GM12878 (cell line): ENCODE measurements around the gene DGKQ.

Source experiments
- EED ChIP-seq: sonication (generic); IDR thresholded peaks from 2 replicates; pipeline ENCODE4 v1.6.1; 2016; ENCODE audit warnings: antibody characterized with exemption, low read depth
- HCFC1 ChIP-seq: fragments of 150-350 bp; IDR thresholded peaks from 2 replicates; pipeline ENCODE4 v1.6.1; 2014; ENCODE audit warnings: low read length
- KDM1A ChIP-seq: fragments of 200-600 bp; sonication (generic); IDR thresholded peaks from 2 replicates; pipeline ENCODE4 v1.6.1; 2016; ENCODE audit warnings: borderline replicate concordance
- PML ChIP-seq: IDR thresholded peaks from 2 replicates; pipeline ENCODE4 v1.6.1; 2012; ENCODE audit warnings: low read length, inconsistent platforms
- RAD51 ChIP-seq: fragments of 450-650 bp; IDR thresholded peaks from 2 replicates; pipeline ENCODE4 v1.6.1; 2016; ENCODE audit warnings: moderate library complexity, mild to moderate bottlenecking, inconsistent platforms
- RCOR1 ChIP-seq: conservative IDR thresholded peaks from 2 replicates; pipeline ENCODE4 v1.6.1; 2012; ENCODE audit warnings: low read depth, low read length, improper control_type of control experiment
- SREBF2 ChIP-seq: IDR thresholded peaks from 2 replicates; pipeline ENCODE4 v1.6.1; 2012; ENCODE audit warnings: mild to moderate bottlenecking, low read length
- TF ChIP-seq, protein P1 (sequence below), 3 experiments: IDR thresholded peaks in 2 of 3; conservative IDR thresholded peaks in 1 of 3; 2 replicates each; pipeline ENCODE4 v1.5.1; 2011; ENCODE audit warnings: low read depth in 3 of 3, low read length in 3 of 3, mild to moderate bottlenecking in 3 of 3, control low read depth in 2 of 3, moderate library complexity in 2 of 3, inconsistent platforms in 1 of 3, mixed read lengths in 1 of 3; ENCODE audit not compliant: control insufficient read depth in 2 of 3, insufficient read depth in 1 of 3; ENCODE audit errors: extremely low read depth in 1 of 3
- TF ChIP-seq, protein P2 (sequence below): IDR thresholded peaks from 2 replicates; pipeline ENCODE4 v1.6.1; 2011; ENCODE audit warnings: mild to moderate bottlenecking, low read depth, low read length, moderate library complexity; ENCODE audit not compliant: insufficient replicate concordance
- TF ChIP-seq, protein P3 (sequence below): IDR thresholded peaks from 2 replicates; pipeline ENCODE4 v1.6.1; 2011; ENCODE audit warnings: borderline replicate concordance, low read depth, mild to moderate bottlenecking, moderate library complexity, mixed read lengths, low read length; ENCODE audit not compliant: insufficient read depth; ENCODE audit errors: extremely low read length

DNA sequence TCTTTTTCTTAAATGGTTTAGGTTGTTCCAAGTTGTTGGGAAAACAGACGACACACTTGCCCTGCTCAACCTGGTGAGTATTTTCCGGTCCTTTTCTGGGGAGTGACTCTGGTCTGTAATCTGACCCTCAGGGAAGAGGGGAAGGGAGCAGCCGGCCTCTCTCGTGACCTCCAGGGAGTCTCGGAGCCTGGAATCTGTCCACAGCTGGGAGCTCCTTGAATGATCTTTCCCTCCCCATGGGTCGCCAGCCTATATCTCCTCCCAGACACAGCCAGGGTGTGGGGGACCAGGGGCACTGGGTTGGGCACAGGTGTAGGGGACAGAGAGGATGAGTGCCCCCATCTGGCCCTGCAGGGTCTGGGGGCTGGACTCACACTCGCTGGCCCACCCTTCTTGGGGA is 22.2 kb downstream of the DGKQ start:
- TF ChIP-seq RAD51, result no peak
- TF ChIP-seq KDM1A, result no peak
- TF ChIP-seq RCOR1, result no peak
- TF ChIP-seq SREBF2, result no peak
- no peak for TF ChIP-seq PML
- TF ChIP-seq, protein P1, sequence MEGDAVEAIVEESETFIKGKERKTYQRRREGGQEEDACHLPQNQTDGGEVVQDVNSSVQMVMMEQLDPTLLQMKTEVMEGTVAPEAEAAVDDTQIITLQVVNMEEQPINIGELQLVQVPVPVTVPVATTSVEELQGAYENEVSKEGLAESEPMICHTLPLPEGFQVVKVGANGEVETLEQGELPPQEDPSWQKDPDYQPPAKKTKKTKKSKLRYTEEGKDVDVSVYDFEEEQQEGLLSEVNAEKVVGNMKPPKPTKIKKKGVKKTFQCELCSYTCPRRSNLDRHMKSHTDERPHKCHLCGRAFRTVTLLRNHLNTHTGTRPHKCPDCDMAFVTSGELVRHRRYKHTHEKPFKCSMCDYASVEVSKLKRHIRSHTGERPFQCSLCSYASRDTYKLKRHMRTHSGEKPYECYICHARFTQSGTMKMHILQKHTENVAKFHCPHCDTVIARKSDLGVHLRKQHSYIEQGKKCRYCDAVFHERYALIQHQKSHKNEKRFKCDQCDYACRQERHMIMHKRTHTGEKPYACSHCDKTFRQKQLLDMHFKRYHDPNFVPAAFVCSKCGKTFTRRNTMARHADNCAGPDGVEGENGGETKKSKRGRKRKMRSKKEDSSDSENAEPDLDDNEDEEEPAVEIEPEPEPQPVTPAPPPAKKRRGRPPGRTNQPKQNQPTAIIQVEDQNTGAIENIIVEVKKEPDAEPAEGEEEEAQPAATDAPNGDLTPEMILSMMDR (IDR thresholded peaks at IDR 0.05 in 2 of 3, conservative IDR thresholded peaks at IDR 0.05 in 1 of 3; ENCODE audit: control insufficient read depth in 2 of 3, extremely low read depth in 1 of 3, insufficient read depth in 1 of 3, low read depth in 3 of 3, low read length in 3 of 3), result no peak
- TF ChIP-seq, protein P2, sequence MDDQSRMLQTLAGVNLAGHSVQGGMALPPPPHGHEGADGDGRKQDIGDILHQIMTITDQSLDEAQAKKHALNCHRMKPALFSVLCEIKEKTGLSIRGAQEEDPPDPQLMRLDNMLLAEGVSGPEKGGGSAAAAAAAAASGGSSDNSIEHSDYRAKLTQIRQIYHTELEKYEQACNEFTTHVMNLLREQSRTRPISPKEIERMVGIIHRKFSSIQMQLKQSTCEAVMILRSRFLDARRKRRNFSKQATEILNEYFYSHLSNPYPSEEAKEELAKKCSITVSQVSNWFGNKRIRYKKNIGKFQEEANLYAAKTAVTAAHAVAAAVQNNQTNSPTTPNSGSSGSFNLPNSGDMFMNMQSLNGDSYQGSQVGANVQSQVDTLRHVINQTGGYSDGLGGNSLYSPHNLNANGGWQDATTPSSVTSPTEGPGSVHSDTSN, result no peak
- TF ChIP-seq HCFC1, result no peak
- TF ChIP-seq, protein P3, sequence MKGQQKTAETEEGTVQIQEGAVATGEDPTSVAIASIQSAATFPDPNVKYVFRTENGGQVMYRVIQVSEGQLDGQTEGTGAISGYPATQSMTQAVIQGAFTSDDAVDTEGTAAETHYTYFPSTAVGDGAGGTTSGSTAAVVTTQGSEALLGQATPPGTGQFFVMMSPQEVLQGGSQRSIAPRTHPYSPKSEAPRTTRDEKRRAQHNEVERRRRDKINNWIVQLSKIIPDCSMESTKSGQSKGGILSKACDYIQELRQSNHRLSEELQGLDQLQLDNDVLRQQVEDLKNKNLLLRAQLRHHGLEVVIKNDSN, result no peak
- no peak for TF ChIP-seq EED
